ENCODE data around the gene GOLGA6L7.
A peak's percentile ranks its signal among the peaks of the same experiment; 100 is the strongest.
"Not testable (repeated sequence)": the region's sequence is repeated elsewhere in the genome, so short reads cannot be mapped to it uniquely, and the experiment has no call there.

GOLGA6L7 gene, protein sequence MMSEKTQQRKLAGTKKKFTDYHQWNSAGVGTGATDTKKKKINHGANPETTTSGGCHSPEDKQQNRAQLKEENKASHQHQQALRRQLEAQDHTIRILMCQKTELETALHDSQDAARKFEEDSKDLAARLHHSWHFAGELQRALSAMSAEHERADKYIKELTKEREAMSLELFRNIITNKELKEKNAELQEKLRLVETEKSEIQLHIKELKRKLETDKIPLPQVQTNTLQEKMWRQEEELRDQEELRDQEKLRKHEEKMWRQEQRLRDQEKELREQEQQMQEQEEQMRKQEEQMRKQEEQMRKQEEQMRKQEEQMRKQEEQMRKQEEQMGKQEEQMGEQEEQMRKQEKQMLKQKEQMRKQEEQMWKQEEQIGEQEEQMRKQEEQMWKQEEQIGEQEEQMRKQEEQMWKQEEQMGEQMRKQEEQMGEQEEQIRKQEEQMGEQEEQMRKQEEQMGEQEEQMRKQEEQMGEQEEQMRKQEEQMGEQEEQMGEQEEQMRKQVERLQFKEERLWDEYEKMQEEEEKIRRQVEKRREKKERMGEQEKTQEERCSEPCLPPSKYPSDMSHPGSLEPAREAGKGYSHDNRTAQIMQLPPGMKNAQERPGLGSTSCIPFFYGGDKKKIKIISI

DNA sequence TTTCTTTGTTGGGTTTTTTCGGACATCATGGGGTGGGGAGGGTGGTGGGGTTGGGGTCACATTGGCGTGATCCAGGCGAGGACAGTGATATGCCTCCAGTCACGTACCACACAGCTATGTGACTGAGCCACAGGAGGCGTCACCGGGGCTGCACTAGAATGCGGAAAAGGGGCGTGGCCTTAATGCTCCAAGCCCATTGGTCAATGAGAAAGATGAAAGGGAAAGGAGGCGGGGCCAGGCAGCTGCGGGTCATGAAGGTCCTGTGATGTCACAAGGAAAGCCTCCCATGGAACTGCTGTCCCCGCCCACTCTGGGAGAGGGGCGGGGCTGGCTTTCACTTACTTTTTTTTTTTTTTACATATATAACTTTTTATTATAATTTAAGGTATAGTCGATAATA, at the start of gene GOLGA6L7:
GOLGA6L7 (minus strand) TSS at position 124 of the 400 bp plus-strand sequence; CDS start at position 29, 95 bp downstream.
- DNase-seq: not testable (repeated sequence)

DNA sequence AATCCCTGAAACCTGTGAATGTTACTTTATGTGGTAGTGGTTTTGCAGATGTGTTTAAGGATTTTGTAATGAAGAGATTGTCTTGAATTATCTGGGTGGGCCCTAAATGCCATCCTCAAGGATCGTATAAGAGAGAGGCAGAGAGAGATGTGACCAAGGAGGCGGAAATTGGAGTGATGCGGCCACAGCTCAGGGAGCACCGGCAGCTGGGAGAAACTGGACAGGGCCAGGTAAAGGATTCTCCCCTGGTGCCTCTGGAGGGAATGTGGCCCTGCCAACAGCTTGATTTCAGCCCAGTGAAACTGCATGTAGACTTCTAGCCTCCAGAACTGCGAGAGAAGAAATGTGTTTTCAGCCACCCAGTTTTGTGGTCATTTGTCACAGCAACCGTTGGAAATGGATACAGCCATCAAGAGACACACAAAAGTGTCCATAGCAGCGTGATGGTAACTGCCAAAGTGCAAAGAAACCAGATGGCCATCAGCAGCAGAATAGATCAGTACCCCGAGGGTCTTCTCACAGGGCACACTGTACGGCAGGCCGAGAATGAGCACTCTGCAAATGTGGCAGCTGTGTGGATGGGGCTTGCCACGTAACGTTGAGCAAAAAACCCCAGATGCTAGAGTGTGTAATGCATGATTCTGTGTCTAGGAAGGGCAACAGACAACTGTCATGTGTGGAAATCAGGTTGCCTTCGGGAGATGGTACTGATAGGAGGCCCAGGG, 49.6 kb upstream of the GOLGA6L7 start:
- no peak for DNase-seq

DNA sequence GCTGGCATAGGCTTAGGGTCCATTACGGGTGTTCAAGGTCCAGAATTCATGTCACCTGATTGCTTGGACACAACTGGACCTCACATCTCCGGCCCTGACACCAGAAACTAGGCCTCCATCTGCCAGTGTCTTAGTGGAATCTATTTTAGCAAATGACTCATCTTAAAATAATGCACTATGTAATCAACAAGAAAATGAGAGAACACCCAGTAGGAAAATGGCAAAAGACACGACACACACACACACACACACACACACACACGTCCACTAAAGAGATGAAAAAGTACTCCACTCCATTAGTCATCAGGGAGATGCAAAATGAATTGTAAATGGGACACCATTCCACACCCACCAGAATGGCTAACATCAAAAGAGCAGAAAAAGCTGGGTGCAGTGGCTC, 48.5 kb upstream of the GOLGA6L7 start:
- no peak for DNase-seq

DNA sequence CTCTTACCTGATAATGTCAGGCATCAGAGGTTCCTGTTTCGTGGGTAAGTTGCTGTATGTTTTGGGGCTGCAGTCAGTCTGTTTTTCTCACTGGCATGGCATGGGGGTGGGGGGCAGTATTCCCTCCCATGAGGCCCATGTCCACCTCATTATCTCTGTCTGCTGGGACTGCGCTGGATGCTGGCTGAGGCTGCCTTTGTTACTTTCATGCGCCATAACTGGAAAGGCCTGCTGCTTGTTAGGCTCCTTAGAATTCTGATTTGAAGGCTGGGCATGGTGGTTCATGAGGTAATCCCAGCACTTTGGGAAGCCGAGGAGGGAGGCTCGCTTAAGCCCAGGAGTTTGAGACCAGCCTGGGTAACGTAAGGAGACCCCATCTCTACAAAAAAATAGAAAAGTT, 47.1 kb upstream of the GOLGA6L7 start:
- DNase-seq: no peak

DNA sequence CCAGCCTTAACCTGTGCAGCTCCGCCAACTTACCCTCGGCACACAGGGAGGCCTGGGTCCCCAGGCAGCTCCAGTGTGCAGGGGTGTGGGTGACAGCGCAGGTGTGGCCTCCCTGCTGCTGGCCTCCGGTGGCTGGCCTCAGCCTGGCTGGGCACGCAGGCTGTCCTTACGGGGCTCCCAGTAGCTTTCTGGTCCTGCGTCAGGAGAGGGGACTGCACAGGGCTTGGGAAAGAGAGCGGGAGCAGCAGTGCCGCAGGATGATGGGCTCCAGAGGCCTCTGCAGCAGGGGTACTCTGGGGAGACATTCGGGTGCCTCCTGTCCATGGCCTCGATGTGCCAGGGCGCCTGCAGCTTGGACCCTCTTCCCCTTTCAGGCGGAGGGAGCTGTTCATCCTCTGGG, 46.7 kb upstream of the GOLGA6L7 start:
- DNase-seq: no peak

DNA sequence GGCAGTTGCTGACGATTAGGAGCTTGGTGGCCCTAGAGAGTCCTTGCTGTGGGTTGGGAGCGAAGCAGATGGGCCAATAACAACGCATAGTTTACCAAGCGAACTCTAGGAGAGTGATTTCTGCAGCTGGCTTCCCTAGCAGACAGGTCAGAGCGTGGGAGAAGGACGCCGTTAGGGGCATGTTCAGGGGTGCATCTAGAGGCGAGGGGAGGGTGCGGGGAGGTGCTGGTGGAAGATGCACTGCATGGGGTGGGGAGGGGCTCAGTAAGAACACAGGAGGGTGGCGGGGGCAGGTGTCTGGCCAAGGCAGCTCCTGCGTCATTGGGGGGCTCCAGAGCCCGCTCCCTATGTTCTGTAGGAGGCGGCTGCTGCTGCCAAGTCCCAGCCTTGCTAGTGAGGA, 46.2 kb upstream of the GOLGA6L7 start:
- DNase-seq: no peak

DNA sequence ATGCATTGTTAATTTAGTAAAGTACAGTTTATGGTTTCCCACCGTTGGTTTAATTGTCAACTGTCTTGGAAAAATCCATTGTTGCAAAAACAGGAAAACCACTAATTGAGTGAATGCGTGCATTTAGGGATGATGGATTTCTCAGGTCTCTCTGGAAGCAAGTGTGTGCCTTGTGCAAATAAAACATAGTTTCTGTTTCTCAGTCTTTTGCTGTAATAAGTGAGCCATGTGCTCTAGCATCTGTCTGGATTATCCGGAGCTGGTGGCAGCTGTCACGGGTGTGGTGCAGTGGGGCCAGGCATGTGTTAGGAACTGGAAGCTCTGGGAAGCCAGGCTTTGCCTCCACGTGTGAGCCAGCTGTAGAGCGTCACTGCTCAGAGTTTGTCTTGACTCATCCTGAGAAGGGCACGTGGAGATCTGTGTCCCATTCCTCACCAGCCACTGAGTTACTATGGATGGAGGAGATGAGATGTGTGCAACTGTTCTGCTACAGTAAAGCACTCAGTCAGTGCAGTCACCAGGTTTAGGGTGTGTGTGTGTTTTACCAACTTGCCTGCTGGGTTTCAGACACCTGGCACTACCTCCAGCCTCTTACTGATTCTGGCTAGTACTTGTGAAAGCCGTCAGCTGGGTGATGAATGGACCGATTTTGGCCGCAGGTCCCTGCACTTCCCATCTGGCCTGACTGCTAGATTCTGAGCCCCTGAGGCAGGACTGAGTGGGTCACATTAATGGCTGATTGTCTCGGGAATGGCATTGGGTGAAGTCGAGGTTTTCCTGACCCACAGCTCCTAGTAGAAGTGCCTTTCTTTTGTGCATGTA, 44.6 kb upstream of the GOLGA6L7 start:
- DNase-seq: no peak

DNA sequence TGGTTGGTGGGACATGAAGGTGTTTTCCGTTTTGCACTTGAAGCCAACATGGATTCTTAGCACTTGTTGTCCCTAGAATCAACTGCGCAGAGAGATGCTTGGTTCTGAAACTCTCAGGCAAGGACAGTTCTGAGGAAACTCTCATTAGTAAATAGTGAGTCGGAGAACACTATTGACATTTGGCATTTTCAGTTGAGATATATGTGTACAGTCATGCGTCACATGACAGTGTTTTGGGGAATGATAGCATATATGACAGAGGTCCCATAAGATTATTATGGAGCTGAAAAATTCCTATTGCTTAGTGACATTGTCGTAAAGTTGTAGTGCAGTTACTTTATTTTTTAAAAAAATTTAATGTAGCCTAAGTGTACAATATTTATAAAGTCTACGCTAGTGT, 43.1 kb upstream of the GOLGA6L7 start:
- no peak for DNase-seq

DNA sequence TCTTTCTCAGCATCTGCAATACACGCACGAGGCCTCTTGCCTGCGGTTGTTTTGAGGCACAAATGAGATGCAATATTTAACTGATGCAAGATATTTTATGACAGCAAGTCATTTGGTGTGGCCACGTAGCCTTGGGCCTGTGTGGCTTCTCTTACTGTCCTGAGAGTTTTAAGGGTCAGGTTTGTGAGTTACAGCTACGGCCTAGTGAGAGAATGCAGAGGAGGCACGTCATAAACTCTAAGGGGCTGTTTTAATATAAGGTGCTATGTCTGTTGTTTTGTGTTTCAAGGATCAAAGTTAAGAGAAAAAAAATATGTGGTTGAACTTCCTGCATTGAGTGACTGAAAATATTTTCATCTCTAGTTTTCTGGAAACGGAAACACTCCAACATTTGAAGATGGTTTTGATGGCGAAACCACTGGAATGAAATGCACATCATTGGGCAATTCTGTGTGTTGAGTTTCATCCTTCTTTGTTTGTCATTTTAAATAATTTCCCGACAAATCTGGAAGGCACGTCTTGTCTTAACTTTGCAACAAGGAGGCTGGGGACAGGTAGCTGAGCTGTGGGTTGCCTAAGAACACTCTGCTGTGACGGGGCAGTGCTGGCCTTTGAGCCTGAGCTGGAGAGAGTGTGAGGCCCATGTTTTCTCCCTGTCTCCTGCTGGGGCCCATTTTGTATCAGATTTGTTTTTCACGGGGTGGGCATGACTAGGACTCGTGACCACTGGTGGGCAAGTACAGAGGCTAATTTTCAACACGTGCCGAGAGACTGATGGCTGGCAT, 42.5 kb upstream of the GOLGA6L7 start:
- peak; percentile 38 for DNase-seq

DNA sequence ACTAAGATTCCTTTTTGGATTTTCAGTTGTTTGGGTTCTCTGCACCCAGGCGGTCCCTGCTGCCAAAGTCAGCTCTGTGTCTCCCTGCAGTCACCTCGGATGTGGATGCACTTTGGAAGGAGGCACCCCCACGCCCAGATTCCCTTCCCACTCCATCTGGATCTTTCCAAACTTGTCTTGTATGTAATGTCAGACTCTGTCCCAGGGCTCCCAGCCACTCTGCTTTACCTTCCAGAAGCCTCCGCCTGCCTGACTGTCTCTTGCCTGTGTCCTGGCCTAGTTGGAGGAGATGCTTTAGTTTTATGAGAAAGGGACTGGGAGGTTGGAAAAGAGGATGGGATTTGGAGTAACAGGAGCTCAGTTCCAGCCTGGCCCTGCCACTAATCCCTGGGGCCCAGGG, 41.8 kb upstream of the GOLGA6L7 start:
- DNase-seq: not testable (repeated sequence)

DNA sequence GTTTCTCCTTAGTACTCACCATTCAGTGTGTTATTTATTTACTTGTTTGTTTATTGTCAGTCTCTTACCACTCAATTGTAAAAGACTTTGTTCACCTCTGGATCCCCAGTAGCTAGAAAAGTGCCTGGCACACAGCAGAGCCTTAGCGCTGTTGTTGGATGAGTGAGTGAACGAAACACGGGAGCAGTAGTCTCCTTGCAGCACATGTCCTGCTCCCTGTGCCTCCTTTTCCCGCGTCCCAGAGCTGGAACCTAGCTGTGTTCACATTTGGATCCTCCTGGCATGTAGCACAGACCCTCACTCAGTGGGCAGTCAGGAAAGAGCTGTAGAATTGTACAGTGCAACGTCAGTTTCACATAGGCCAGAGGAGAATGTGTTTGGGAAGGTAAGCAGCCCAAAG, 41.4 kb upstream of the GOLGA6L7 start:
- DNase-seq: not testable (repeated sequence)

DNA sequence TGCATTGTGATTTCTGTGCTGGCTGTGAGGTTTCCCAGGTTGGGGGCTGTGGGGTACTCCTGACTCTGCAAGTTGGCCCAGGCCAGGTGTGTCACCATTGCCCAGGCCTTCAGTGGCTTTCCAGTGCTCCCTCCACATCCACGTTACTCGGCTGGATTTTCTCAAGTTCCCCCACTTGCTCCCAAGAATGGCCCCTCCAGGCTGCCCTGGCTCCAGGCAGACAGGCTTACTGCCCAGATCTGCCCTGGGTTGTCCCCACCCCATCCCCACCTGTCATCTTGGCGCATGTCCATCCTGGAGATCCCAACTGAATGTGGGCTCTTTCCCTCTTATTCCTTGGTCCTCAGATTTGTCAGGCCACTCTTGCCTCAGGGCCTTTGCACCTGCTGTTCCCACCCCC, 40.9 kb upstream of the GOLGA6L7 start:
- DNase-seq: no peak

DNA sequence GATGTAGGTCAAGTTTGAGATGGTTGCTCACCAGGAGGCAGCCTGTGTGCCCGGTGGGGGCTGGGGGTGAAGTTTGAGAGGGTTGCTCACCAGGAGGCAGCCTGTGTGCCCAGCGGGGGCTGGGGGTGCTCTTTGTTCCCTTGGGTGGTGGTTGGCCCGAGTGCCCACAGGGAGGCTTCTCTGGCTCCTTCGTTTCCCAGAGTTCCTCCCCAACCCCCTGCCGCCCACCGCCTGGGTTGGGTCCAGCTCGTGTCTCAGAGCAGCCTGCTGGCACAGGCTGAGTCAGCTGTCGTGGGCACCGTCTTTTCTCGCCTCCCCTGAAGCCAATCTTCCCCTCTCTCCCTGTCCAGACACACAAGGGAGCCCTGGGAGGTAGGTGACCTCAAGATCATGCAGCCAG, 40.5 kb upstream of the GOLGA6L7 start:
- DNase-seq: no peak

DNA sequence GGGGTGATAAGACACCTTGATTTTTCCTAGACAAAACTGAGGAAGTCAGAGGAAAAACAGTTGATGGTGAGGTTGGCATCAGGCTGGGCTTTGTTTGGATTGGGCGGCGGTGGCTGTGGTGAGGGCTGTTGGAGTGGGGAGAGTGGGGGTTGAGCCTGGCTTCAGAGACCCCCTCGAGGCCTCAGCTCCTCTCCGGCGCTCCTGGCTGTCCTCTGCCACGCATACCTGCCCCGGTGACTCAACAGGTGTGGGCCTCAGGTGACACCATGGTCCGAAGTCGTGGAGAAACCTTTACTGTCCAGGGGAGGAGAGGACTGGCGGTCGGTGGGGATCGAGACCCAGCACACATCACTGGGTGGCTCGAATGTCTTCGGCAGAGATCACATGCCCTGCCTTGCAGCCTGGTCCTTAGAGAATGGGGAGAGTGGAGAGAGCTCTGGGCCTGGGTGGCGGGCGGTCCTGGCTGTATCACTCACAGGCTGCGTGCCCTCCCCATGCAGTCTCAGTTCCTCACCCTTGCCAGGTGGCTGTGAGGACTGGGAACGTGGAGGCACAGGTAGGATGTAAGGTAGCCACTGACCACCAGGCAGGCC, 40.0 kb upstream of the GOLGA6L7 start:
- no peak for DNase-seq

DNA sequence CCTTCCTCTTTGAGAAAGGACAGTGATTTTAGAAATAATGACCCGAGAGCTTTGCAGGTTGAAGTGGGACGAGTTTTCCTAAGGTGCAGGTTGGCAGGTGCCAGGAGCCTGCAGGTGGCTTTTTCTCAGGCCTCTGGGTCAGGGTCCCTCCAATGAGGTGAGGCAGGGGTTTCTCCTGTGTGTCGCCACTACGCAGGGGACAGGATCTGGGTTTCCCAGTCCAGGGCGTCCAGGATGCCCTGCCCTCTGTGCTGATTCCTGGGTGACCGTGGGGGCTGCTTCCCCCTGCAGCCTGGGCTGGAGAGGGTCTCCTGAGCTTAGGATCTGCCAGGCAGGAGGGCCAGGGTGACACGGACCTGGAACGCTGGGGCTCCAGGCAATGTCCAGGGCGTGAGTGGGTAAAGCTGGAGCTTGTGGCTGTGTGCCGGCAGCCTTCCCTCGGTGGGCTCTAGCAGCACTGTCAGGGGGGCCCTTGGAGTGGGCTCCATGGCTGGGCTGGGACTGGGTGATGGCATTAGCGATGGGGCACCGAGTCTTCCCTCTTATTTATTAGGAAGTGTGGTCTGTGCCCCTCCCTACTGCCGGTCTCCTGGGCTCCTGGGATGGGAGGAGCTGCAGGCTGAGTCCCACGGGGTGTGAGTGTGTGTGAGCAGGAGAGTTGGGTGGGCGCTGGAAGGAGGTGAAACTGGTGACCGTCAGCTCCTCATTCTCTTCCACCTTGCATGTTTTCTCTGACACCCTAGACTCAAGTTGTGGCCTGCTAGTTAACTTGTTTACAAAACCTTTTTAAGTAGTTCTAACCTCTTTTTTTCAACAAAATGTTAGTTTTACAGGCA, 39.1 kb upstream of the GOLGA6L7 start:
- no peak for DNase-seq

DNA sequence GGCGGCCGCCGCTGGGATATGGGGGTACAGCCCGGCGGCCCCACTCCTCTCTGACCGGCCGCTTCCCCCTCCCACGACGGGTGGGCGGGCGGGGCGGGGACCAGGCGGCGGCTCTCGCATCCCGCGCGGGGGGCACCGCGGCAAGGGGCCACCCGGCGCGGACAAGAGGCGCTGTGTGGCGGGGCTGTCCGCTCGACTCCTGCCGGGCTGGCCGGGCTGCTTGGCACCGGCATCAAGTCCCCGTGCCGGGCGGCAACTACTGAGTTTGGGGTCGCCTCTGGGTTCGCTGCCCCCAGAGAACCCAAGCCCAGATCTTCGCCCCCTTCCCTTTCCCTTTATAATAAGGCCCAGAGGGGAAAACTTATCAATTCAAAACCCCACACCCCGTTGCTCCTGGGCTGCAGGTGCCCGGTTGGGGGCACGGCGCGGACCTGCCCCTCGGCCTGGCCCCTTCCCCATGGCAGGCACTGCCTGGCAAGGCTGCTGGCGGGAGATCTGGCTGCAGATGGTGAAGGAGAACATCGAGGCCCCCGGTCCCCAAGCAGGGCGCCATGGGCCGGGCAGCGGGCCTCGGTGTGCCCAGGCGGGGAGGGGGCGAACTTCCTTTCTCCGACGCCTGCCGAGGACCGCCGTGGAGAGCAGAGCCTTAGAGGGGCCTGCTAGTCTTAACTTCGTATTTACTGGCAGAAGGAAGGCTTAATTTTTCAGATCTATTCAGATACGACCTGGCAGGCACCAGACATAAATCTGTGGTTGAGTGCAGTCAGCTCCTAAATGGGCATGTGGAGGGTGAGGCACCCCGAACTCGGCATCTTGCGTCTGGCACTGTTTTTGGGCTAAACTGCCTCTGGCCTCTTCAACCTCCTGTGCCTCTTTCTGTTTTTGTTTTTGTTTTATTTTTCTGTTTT, 38.2 kb upstream of the GOLGA6L7 start:
- peak; percentile 46 for DNase-seq

DNA sequence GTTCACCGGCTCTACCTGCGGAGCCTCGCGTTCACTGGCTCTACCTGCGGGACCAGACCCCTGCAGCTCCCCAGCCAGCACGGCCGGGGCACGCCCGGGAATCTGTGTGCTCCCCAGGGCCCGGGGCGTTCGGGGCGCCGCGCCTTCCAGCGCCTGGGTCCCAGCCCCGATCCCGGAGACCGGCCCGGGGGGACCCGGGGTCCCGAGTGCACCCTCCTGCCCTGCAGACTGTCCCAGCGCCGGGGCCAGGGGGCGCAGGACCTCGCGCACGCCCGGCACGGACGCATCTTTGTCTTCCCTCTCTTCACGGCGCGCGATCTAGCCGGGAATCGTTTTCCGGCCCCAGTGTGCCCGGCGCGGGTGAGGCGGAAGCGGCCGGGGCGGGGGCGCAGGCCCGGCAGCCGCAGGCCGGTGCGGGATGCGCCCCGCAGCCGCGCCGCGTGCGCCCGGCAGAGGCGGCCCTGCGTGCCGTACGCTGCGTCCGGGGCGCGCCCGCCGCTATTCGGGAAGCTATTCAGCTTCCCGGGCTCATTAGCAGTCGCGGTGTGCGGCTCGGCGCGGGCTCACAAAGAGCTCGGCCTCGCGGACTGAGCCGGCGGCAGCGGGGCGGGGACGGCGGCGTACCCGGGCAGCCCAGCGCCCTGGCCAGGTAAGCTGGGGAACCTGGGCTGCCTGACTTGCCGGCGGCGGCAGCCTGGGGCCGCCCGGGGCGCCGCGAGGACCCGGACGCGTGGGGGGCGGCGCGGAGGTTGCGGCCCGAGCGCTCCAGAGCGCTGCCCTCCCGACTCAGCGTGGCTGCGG, 37.4 kb upstream of the GOLGA6L7 start, which contains the start of gene APBA2:
APBA2 (plus strand) TSS at position 345 of the 801 bp plus-strand sequence. CDS start 167,911 bp downstream, outside the sequence.
- DNase-seq: peak; percentile 74

DNA sequence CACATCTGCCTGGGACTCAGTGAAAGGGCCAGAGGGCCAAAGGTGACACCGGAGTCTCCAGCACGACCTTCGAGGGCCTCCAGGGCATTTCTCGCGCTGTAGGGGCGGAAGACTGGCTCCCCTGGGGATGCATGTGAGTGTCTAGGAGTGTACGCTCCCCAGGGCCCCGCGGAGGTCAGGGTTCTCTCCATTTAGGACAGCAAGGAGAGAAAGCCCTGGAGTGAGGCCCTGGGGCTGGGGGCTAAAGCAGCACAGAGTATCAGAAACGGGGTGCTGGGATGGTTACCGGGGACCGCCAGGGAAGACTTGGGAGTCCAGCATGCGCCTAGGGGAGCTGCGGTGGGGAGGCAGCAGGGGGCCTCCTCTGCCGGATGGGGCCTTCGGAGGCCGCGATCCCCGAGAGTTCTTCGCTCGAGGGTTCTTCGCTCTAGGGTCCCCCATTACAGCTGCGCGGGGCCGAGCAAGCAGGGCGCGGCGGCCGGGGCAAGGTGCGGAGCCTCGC, 36.7 kb upstream of the GOLGA6L7 start:
- DNase-seq: no peak

Measured in activated T-cell treated with anti-CD3 and anti-CD28 coated beads, Interleukin-2, amount 50 U/mL, for 1 hour (primary cell).